Measurements from ENCODE around the gene DENND4A.
A peak's percentile ranks its signal among the peaks of the same experiment; 100 is the strongest.

The DENND4A gene

GRCh38 chr15:65836665-65837064, 44.6 kb upstream of the DENND4A start:
- ChIA-PET CTCF (interaction anchor here (0.6 to 0.7 kb wide), 3 partner anchors 12 to 470 kb away, joined by 3 to 5 read pairs (median 3); no protein-coding TSS in a partner anchor), POLR2A (ENCODE audit: low non-redundant PET) (no interaction called here)
- no peak for DNase-seq (ENCODE audit: low spot score)
- no peak overlapping the region for H3K27ac ChIP-seq
- TF ChIP-seq CTCF (conservative IDR thresholded peaks at IDR 0.05; ENCODE audit: low read depth): peak; percentile 9; the same call in 1 of the 2 replicates

DNA sequence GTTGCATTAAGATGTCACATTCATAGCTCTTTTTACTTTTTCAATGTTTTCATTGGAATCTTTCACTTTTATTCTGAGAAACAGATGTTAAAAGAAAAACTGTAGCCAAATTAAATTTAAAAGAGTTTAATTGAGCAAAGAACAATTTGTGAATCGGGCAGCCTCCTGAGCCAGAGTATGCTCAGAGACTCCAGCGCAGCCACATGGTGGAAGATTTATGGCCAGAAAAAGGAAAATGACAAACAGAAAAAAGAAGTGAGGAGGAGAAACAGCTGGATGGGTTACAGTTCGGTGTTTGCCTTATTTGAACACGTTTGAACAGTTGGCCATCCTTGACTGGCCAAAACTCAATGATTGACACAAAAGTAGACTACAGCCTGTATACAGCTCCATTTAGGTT, 43.4 kb upstream of the DENND4A start:
- CTCF ChIA-PET: interaction anchor here (0.6 kb wide), 1 partner anchor 14 kb away, joined by 7 read pairs; no protein-coding TSS in a partner anchor
- TF ChIP-seq CTCF (conservative IDR thresholded peaks at IDR 0.05; ENCODE audit: low read depth): no peak
- no peak overlapping the region for H3K27ac ChIP-seq
- POLR2A ChIA-PET (ENCODE audit: low non-redundant PET): no interaction called here
- DNase-seq (ENCODE audit: low spot score): no peak

DNA sequence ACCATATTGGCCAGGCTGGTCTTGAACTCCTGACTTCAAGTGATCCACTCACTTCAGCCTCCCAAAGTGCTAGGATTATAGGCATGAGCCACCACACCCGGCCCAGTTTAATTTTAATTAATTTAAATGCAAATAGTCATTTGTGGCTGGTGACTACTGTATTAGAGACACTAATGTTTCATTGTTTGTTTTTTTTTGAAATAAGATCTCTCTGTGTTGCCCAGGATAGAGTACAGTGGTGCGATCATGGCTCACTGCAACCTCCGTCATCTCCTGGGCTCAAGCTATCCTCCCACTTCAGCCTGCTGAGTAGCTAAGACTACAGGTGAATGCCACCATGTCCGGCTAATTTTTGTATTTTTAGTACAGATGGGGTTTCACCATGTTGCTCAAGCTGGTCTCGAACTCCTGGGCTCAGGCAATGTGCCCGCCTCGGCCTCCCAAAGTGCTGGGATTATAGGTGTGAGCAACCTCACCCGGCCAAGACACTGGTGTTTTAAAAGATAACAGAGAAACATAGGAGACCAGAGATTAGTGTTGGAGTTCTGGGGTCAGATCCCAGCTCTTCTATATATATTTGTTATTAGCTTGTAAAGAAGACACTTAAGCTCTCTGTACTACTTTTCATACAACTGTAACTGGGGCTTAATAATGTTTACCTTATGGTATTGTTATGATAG, 42.6 kb upstream of the DENND4A start:
- no peak for DNase-seq (ENCODE audit: low spot score)
- TF ChIP-seq CTCF (conservative IDR thresholded peaks at IDR 0.05; ENCODE audit: low read depth): no peak
- CTCF ChIA-PET: interaction anchor here (0.6 to 0.9 kb wide), 2 partner anchors 15 to 935 kb away, joined by 3 to 7 read pairs; no protein-coding TSS in a partner anchor
- no peak overlapping the region for H3K27ac ChIP-seq
- POLR2A ChIA-PET (ENCODE audit: low non-redundant PET): no interaction called here

DNA sequence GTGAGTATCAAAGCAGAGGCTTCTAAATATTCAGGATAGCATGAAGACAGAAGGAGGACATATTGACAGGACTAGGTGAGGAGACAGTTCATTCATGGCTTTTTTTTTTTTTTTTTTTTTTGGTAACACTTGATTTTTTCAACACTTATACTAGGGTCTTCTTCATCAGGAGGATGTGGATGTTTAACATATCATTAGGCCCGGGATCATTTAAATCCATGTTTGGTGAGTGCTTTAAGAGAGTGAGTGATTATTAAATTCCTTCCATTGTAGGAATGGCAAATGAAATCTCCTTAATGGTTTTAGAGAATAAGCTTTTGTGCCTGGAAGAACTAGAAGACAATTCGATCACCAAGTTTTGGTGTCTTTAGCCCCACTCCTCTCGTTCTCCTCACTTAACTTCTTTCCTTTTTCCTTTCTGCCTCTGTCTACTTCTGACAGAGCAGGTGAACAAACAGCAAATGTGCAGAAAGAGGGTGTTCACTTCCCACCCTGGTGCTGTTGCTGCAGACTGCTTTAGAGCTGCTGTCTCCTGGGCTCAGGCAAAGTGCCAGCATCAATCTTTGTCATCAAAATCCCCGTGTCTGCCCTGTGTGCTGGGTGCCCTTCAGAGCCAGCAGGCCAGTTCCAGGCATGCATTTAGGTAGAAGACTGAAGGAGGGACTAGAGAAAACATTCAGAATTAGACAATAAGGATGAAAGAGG, 41.6 kb upstream of the DENND4A start:
- no peak for DNase-seq (ENCODE audit: low spot score)
- no peak for TF ChIP-seq CTCF (conservative IDR thresholded peaks at IDR 0.05; ENCODE audit: low read depth)
- no peak overlapping the region for H3K27ac ChIP-seq
- CTCF ChIA-PET: interaction anchor here (0.6 to 0.9 kb wide), 5 partner anchors 14 to 936 kb away, joined by 3 to 7 read pairs (median 3); no protein-coding TSS in a partner anchor
- POLR2A ChIA-PET (ENCODE audit: low non-redundant PET): no interaction called here

- ChIA-PET CTCF (interaction anchor here (0.7 to 1.2 kb wide), 5 partner anchors 9 to 230 kb away, joined by 3 to 7 read pairs (median 3); no protein-coding TSS in a partner anchor), POLR2A (ENCODE audit: low non-redundant PET) (interaction anchor here (1.0 kb wide), 1 partner anchor 36 kb away, joined by 4 read pairs; the partner anchor contains the start of gene RAB11A)
- peak; percentile 23; the same call in 1 of the 2 replicates for TF ChIP-seq CTCF (conservative IDR thresholded peaks at IDR 0.05; ENCODE audit: low read depth)
- peak; percentile 84 for DNase-seq (ENCODE audit: low spot score)
- peak overlapping the region; percentile 74 for H3K27ac ChIP-seq
These were observed 40.7 kb upstream of the DENND4A start for GRCh38 chr15:65832549-65833364.
